Erythroblast (primary cell): ENCODE results near the gene FNDC3A.

Source experiments
- DNase-seq, 2 experiments: peaks; one replicate each; lab custom pipeline; 2025; lab: John Stamatoyannopoulos, UW
- GATA1 ChIP-seq: IDR thresholded peaks from 2 replicates; pipeline ENCODE4 v1.6.1; 2011; ENCODE audit warnings: low read depth, mild to moderate bottlenecking, control low read depth, low read length, moderate library complexity
- POLR2A ChIP-seq: IDR thresholded peaks from 2 replicates; pipeline ENCODE4 v1.6.1; 2011; ENCODE audit warnings: mild to moderate bottlenecking, low read length

The FNDC3A gene

GRCh38 chr13:48975856-48976575, at the start of gene FNDC3A:
Gene FNDC3A, plus strand, starts transcription at chr13:48975912. Its CDS starts 30,279 bp downstream, at chr13:49006191.
- TF ChIP-seq POLR2A (peak; percentile 90), GATA1 (no peak)

GRCh38 chr13:48928757-48929430, 46.8 kb upstream of the FNDC3A start:
- TF ChIP-seq POLR2A: no peak
- no peak for TF ChIP-seq GATA1
- DNase-seq: no peak

More at GRCh38 chr13:48975856-48976575, at the start of gene FNDC3A:
- peak; percentile 89 to 94 for DNase-seq

GRCh38 chr13:48930918-48931317, 44.8 kb upstream of the FNDC3A start:
- no peak for TF ChIP-seq GATA1
- TF ChIP-seq POLR2A: no peak
- no peak for DNase-seq

- TF ChIP-seq GATA1: no peak
- TF ChIP-seq POLR2A: no peak
- DNase-seq: peak; percentile 4 to 14
Observed at GRCh38 chr13:48938308-48938943, 37.3 kb upstream of the FNDC3A start.

- TF ChIP-seq GATA1 (no peak), POLR2A (no peak)
- DNase-seq: no peak
Observed at GRCh38 chr13:48939728-48940127, 36.0 kb upstream of the FNDC3A start.

GRCh38 chr13:48942131-48942530, 33.6 kb upstream of the FNDC3A start:
- no peak for DNase-seq
- TF ChIP-seq GATA1 (no peak), POLR2A (no peak)

- TF ChIP-seq POLR2A (no peak), GATA1 (no peak)
- DNase-seq: no peak
Observed at GRCh38 chr13:48944221-48944620, 31.5 kb upstream of the FNDC3A start.

- TF ChIP-seq POLR2A (no peak), GATA1 (no peak)
- no peak for DNase-seq
Observed at GRCh38 chr13:48945626-48946025, 30.1 kb upstream of the FNDC3A start.

- no peak for DNase-seq
- TF ChIP-seq POLR2A (no peak), GATA1 (no peak)
Observed at GRCh38 chr13:48946163-48946562, 29.5 kb upstream of the FNDC3A start.

GRCh38 chr13:48949566-48950500, 25.9 kb upstream of the FNDC3A start:
- TF ChIP-seq POLR2A (no peak), GATA1 (no peak)
- DNase-seq: no peak

- DNase-seq: no peak
Observed at GRCh38 chr13:48950501-48950875, 25.2 kb upstream of the FNDC3A start.

GRCh38 chr13:48954081-48954480, 21.6 kb upstream of the FNDC3A start:
- DNase-seq: no peak
- TF ChIP-seq GATA1 (no peak), POLR2A (no peak)

More at GRCh38 chr13:48950501-48950875, 25.2 kb upstream of the FNDC3A start:
- no peak for TF ChIP-seq POLR2A
- TF ChIP-seq GATA1: no peak

- TF ChIP-seq GATA1 (no peak), POLR2A (no peak)
- DNase-seq: no peak
Observed at GRCh38 chr13:48955536-48955935, 20.2 kb upstream of the FNDC3A start.

- TF ChIP-seq GATA1 (no peak), POLR2A (no peak)
- DNase-seq: no peak
Observed at GRCh38 chr13:48961379-48961778, 14.3 kb upstream of the FNDC3A start.
